ENCODE results near the gene USP28. TPM values are rescaled to one million over a fixed set of nuclear protein-coding genes. Genes with fewer than 3 reads are reported as not detected.
"Not testable (repeated sequence)": the region's sequence is repeated elsewhere in the genome, so short reads cannot be mapped to it uniquely, and the experiment has no call there.

The USP28 gene
- polyA plus RNA-seq, result 1 to 10 TPM; 4.2 to 9.9 (median 6.0) TPM

DNA sequence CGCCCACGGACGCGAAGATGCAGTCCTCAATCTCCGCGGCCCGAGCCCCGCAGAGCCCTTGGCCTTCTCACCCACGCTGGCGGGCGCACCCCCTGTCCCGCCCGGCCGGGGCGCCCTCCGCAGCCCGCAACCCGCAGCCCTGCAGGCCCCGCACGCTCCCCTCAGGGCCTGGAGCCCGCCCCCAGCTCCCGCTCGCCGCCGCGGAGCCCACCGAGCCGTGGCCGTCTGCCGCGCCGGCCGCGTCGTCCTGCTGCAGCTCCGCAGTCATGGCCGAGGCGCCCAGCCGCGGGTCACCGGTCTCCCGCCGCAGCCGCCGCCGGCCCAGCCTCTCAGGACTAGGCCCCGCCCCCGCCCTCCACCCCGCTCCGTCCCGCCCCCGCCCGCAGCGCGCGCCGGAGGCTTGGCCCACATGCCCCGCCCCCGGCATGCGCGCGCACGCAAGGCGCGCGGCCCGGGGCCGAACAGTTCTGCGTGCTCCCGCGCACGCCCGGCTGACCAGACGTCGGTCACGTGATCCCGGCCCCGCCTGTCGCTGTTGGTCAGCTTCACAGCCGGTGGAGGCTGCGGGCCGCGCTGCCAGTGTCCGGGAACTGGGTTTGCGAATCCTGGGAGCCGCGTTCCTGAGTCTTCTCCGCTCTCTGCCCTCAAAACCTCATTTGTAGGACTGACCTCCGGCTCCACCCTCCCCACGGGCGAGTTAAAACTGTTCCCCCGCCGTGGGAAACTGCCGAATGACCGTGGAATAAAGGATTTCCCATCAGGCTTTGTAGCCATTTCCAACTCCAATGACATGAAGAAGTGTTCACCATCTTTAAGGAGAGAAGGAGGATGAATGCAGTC, at the start of gene USP28:
USP28 (minus strand) TSS at position 339 of the 840 bp plus-strand sequence; CDS start at position 268, 71 bp downstream.
- WGBS, 3 donors, result 0 to 1% (median 1%) methylated on average over 72 to 95 of the region's 95 CpGs
- peak within 1 kb of the TSS; percentile 62 for H3K27ac ChIP-seq (ENCODE audit: low read depth, low read length)

- no peak overlapping the region for H3K27ac ChIP-seq (ENCODE audit: low read depth, low read length)
- WGBS, 3 donors, result 74 to 83% (median 83%) methylated on average over 2 of the region's 2 CpGs
Observed at GRCh38 chr11:113923572-113923971, 48.2 kb upstream of the USP28 start.

DNA sequence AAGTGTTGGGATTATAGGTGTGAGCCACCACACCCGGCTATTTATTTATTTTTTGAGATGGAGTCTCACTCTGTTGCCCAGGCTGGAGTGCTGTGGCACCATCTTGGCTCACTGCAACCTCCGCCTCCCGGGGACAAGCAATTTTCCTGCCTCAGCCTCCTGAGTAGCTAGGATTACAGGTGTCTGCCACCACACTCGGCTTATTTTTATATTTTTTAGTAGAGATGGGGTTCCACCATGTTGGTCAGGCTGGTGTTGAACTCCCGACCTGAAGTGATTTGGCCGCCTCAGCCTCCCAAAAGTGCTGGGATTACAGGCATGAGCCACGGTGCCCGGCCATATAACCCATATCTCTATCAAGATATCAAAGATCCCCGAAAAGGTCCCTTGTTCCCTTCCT, 36.1 kb upstream of the USP28 start:
- not testable (repeated sequence) for H3K27ac ChIP-seq (ENCODE audit: low read depth, low read length)
- 93 to 95% (median 94%) methylated on average over 9 of the region's 9 CpGs for WGBS, 3 donors

- no peak overlapping the region for H3K27ac ChIP-seq (ENCODE audit: low read depth, low read length)
- 72 to 82% (median 75%) methylated on average over 9 of the region's 9 CpGs for WGBS, 3 donors
Observed at GRCh38 chr11:113908098-113908497, 32.7 kb upstream of the USP28 start.

- 72 to 88% (median 73%) methylated on average over 8 of the region's 8 CpGs for WGBS, 3 donors
- H3K27ac ChIP-seq (ENCODE audit: low read depth, low read length), result no peak overlapping the region
Observed at GRCh38 chr11:113907681-113908080, 32.3 kb upstream of the USP28 start.

DNA sequence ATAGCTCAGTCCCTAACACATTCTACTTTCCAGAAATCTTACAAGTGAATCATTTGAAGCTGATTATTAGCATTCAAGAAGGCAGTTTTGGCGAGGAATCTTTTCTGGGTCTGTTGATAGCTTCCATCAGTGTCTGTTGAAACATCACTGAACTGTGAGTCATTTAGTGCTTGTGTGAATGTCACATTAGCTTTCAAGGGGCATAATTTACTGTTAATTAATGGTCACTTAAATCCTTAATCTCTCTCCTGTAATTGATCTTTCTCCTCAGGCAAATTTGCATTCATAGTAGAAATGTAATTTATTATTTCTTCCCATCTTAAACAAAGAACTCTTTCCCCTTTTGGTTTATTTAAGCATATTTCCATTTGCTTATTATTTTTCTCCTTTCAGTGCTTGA, 31.8 kb upstream of the USP28 start:
- no peak overlapping the region for H3K27ac ChIP-seq (ENCODE audit: low read depth, low read length)
- WGBS, 3 donors, result 24 to 60% (median 59%) methylated on average over 1 of the region's 1 CpG

GRCh38 chr11:113906516-113906915, 31.1 kb upstream of the USP28 start:
- H3K27ac ChIP-seq (ENCODE audit: low read depth, low read length), result no peak overlapping the region
- WGBS, 3 donors, result 31 to 74% (median 72%) methylated on average over 2 of the region's 2 CpGs

GRCh38 chr11:113906038-113906437, 30.7 kb upstream of the USP28 start:
- H3K27ac ChIP-seq (ENCODE audit: low read depth, low read length), result no peak overlapping the region
- WGBS, 3 donors, result 17 to 70% (median 61%) methylated on average over 4 of the region's 4 CpGs

- no peak within 1 kb of the TSS for H3K27ac ChIP-seq (ENCODE audit: low read depth, low read length)
- 66 to 88% (median 70%) methylated on average over 6 of the region's 6 CpGs for WGBS, 3 donors
Observed at GRCh38 chr11:113904379-113905101, 29.2 kb upstream of the USP28 start, which contains the start of gene HTR3B. TSS of gene HTR3B (plus strand) at chr11:113904796. CDS start at chr11:113904934, 138 bp downstream.

- 84 to 90% (median 86%) methylated on average over 2 of the region's 2 CpGs for WGBS, 3 donors
- no peak overlapping the region for H3K27ac ChIP-seq (ENCODE audit: low read depth, low read length)
Observed at GRCh38 chr11:113901141-113901540, 25.8 kb upstream of the USP28 start.

- 22 to 26% (median 26%) methylated on average over 10 of the region's 10 CpGs for WGBS, 3 donors
- no peak overlapping the region for H3K27ac ChIP-seq (ENCODE audit: low read depth, low read length)
Observed at GRCh38 chr11:113896156-113896879, 20.9 kb upstream of the USP28 start.

GRCh38 chr11:113895367-113896155, 20.2 kb upstream of the USP28 start:
- WGBS, 3 donors, result 50 to 73% (median 65%) methylated on average over 10 of the region's 10 CpGs
- H3K27ac ChIP-seq (ENCODE audit: low read depth, low read length), result no peak overlapping the region

DNA sequence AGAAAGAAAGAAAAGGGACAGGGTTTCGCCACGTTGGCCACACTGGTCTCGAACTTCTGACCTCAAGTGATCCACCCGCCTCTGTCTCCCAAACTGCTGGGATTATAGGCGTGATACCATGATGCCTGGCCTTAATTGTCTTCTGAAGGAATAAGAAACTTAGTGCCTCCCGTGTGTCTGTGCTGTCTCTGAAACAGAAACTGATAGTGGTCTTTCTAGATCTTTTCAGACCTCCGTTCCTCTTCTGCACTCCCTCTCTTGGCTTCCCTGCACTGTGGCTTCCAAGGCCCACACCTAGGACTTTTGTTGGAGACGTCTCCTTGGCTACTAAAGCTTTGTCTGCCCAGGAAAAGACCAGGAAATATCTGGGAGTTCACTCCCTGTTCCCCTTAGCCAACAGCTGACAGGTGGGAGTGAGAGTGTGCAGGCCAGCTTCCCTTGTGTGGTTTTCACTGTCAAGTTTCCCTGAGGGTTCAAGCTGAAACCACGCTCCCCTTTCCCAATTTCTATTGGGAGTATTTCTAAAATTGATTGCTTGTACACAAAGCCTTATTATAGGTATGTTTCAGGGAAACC, 19.1 kb upstream of the USP28 start:
- 58 to 73% (median 59%) methylated on average over 9 of the region's 9 CpGs for WGBS, 3 donors
- no peak overlapping the region for H3K27ac ChIP-seq (ENCODE audit: low read depth, low read length)

DNA sequence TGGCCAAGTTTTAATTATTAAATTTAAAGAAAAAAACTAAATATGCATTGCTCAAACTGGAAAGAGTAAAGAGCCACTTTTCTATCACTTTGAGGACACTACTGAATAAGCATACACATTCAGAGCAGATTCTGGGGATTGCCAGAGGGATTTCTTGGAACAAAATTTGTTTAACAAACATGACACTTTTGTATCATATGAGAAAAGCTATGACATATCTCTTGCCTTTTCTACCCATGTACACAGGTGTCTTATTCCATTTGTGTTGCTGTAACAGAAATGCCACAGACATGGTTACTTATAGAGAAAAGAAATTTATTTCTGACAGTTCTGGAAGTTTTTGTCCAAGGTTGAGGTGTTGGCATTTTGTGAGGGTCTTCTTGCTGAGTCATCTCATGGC, 13.5 kb upstream of the USP28 start:
- no peak overlapping the region for H3K27ac ChIP-seq (ENCODE audit: low read depth, low read length)

GRCh38 chr11:113885897-113886296, 10.5 kb upstream of the USP28 start:
- 53 to 80% (median 70%) methylated on average over 6 of the region's 6 CpGs for WGBS, 3 donors
- H3K27ac ChIP-seq (ENCODE audit: low read depth, low read length), result no peak overlapping the region

DNA sequence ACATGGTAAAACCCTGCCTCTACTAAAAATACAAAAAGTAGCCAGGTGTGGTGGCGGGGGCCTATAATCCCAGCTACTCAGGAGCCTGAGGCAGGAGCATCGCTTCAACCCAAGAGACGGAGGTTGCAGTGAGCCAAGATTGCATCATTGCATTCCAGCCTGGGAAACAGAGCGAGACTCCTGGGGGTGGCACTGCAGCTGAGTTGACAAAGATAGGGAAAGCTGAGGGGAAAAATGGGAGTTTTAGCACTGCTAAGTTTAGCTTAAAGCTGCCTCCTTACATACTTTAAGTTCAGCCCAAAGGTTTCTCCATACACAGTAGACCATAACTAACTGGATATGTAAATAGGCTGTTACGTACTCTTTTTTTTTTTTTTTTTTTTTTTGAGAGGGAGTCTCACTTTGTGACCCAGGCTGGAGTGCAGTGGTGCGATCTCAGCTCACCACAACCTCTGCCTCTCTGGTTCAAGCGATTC, 9.0 kb upstream of the USP28 start:
- no peak overlapping the region for H3K27ac ChIP-seq (ENCODE audit: low read depth, low read length)
- 69 to 80% (median 77%) methylated on average over 7 of the region's 7 CpGs for WGBS, 3 donors

DNA sequence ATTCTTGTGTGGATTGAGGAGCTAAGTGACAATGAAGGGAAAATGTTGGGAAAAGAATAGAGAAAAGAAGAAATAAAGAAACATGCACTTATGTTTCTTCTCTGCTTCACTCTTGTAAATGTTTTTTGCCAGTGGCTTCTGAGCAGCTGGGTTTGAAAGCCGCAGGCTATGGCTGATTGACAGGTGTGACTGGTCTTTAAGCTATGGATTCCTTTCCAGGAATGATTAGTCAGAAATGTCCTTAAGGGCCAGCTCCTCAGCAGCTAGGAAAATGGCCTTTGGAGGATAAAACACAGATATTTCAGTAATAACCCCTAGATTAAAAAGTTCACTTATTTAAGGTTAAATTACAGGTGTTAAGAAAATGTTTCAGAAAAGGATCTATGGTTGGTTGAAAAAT, 6.5 kb upstream of the USP28 start:
- WGBS, 3 donors, result 79 to 89% (median 80%) methylated on average over 1 of the region's 1 CpG

GRCh38 chr11:113880971-113881370, 5.6 kb upstream of the USP28 start:
- WGBS, 3 donors, result 81 to 82% (median 81%) methylated on average over 4 of the region's 4 CpGs
- no peak overlapping the region for H3K27ac ChIP-seq (ENCODE audit: low read depth, low read length)

More for the DNA sequence above, 6.5 kb upstream of the USP28 start:
- H3K27ac ChIP-seq (ENCODE audit: low read depth, low read length), result no peak overlapping the region

All from adipose tissue (tissue), 3 donors.